HEK293 (cell line): Measurements from ENCODE around the gene TSPOAP1.

ENCODE experiments used
- KLF16 ChIP-seq: fragments of 450-650 bp; formaldehyde crosslinking; IDR thresholded peaks from 2 replicates; pipeline ENCODE4 v1.5.1; 2017; ENCODE audit warnings: missing biosample characterization, missing genetic modification characterization

TSPOAP1 gene

DNA sequence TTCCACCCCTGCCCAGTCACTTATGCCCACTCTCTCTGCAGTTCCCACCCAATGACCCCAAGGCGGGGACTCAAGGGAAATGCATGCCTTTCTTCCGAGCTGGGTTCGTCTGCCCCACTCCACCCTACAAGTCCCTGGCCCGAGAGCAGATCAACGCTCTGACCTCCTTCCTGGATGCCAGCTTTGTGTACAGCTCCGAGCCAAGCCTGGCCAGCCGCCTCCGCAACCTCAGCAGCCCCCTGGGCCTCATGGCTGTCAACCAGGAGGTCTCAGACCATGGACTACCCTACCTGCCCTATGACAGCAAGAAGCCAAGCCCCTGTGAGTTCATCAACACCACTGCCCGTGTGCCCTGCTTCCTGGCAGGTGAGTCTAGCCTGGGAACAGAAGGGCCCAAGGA lies 76.5 kb downstream of the TSPOAP1 start (continued):
- no peak for TF ChIP-seq KLF16 (tag by site-specific recombination)
